Epithelial cell of umbilical artery (primary cell): ENCODE measurements around the gene CHAF1A. TPM values are rescaled to one million over a fixed set of nuclear protein-coding genes. Genes with fewer than 3 reads are reported as not detected.

ENCODE experiments used
- total RNA-seq: library from RNA; depleted of rRNA; stranded (reverse); fragments of >200 nt; gene quantifications from 2 replicates; pipeline ENCODE4 v1.2.3, GENCODE V29; 2014

The CHAF1A gene, protein sequence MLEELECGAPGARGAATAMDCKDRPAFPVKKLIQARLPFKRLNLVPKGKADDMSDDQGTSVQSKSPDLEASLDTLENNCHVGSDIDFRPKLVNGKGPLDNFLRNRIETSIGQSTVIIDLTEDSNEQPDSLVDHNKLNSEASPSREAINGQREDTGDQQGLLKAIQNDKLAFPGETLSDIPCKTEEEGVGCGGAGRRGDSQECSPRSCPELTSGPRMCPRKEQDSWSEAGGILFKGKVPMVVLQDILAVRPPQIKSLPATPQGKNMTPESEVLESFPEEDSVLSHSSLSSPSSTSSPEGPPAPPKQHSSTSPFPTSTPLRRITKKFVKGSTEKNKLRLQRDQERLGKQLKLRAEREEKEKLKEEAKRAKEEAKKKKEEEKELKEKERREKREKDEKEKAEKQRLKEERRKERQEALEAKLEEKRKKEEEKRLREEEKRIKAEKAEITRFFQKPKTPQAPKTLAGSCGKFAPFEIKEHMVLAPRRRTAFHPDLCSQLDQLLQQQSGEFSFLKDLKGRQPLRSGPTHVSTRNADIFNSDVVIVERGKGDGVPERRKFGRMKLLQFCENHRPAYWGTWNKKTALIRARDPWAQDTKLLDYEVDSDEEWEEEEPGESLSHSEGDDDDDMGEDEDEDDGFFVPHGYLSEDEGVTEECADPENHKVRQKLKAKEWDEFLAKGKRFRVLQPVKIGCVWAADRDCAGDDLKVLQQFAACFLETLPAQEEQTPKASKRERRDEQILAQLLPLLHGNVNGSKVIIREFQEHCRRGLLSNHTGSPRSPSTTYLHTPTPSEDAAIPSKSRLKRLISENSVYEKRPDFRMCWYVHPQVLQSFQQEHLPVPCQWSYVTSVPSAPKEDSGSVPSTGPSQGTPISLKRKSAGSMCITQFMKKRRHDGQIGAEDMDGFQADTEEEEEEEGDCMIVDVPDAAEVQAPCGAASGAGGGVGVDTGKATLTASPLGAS
- 11.7 and 20.4 TPM in 2 replicates for total RNA-seq

DNA sequence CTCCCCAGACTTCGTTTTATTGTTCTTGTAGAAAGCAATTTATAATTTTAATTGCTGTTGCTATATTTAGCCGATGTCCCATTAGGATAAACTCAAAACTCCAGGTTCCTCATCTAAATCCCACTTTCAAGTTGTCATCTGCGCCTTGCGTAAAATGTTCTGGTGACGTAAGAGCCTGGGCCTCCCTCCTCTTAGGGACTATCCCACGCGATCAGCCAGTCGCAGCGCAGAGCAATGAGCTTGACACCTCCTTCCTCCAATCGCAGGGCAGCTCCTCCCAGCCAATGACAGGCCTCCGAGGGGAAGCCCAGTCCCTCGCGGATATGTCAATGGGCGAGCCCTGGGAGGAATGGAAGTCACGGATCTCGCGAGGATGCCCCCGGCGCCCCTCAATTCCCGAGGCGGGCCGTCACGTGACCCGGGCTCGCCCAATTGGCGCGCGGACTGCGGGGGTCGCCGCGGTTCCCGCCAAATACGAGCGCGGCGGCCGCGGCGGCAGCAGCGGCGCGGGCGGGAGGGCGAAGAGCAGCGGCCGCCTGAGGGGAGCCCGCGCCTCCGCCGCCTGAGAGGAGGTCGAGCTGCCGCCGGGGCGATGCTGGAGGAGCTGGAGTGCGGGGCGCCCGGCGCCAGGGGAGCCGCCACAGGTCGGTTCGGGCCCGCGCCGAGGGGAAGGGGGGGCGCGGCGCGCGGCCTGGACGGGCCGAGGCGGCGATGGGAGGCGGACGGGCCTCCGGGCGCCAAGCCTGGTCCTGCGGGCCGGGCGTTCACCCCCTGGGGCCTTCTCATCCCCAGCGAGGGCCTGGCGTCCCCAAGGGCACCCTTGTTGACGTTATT lies at the start of gene CHAF1A:
CHAF1A (plus strand) TSS at position 470 of the 834 bp plus-strand sequence; CDS start at position 593, 123 bp downstream.

DNA sequence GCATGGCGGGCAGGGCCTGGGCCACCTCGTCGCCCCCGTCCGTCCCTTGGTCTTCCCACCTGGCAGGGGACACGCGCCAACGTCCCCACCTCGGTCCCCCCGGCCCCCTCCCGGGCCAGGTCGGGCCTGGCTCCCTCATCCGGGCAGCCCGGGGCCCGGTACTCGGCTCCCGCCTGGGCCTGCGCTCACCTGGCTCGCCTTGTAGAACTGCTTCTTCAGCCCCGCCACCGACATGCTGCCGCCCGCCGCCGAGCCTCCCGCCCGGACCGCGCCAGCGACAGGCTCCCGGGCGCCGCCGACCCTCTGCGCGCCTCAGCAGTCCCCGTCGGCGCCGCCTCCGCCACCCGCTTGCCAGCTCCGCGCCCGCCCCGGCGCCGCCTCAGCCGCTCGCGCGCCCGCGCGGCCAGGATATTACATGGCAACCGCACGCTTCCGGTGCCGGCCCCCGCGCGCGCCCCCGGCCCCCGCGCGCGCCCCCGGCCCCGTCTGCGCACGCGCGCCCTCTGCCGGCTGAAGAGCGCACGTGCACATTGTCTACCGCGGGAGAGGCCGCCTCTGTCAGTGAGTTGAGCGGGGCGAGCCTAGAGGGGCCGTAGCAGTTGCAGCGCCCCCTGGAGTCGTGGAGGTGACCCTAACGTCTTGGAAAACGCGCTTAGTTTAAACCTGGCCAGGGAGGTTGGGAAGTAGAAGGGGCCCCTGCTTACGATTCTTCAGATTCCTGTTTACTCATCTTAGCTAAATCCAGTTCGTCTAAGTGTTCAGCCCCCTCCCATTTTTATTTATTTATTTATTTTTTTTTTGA lies 2.1 kb upstream of the CHAF1A start, which contains the start of gene SH3GL1:
SH3GL1 (minus strand) TSS at position 413 of the 802 bp plus-strand sequence; CDS start at position 234, 179 bp downstream.

GRCh38 chr19:4457654-4458395 lies 55.4 kb downstream of the CHAF1A start, which contains the start of gene UBXN6:
TSS of gene UBXN6 (minus strand) at chr19:4457794. CDS start at chr19:4457697, 97 bp downstream.

GRCh38 chr19:4472174-4472974 lies 69.9 kb downstream of the CHAF1A start, which contains the start of gene HDGFL2:
TSS of gene HDGFL2 (plus strand) at chr19:4472297. CDS start at chr19:4472351, 54 bp downstream.

Other genes starting within 250 kb of the CHAF1A start
- not detected in 2 replicates for gene CREB3L3, start 249.0 kb upstream of the CHAF1A start, total RNA-seq
- 12.7 and 13.7 TPM in 2 replicates for gene SIRT6, start 220.1 kb upstream of the CHAF1A start, total RNA-seq
- gene ANKRD24, start 220.0 kb upstream of the CHAF1A start, total RNA-seq: 0.30 and 0.32 TPM in 2 replicates
- gene EBI3, start 173.1 kb upstream of the CHAF1A start, total RNA-seq: 0.32 and 0.46 TPM in 2 replicates
- 21.4 and 26.0 TPM in 2 replicates for gene YJU2, start 155.6 kb upstream of the CHAF1A start, total RNA-seq
- gene SHD, start 123.4 kb upstream of the CHAF1A start, total RNA-seq: not detected in 2 replicates
- gene TMIGD2, start 100.3 kb upstream of the CHAF1A start, total RNA-seq: not detected in 2 replicates
- gene FSD1, start 98.0 kb upstream of the CHAF1A start, total RNA-seq: 32.5 and 34.1 TPM in 2 replicates
- gene STAP2, start 63.8 kb upstream of the CHAF1A start, total RNA-seq: 10.1 and 12.8 TPM in 2 replicates
- gene MPND, start 59.1 kb upstream of the CHAF1A start, total RNA-seq: 5.6 and 8.8 TPM in 2 replicates
- gene SH3GL1, start 2.1 kb upstream of the CHAF1A start, total RNA-seq: 24.7 and 27.2 TPM in 2 replicates
- 63.8 and 67.9 TPM in 2 replicates for gene UBXN6, start 55.2 kb downstream of the CHAF1A start, total RNA-seq
- 53.9 and 75.8 TPM in 2 replicates for gene HDGFL2, start 69.7 kb downstream of the CHAF1A start, total RNA-seq
- gene PLIN4, start 115.8 kb downstream of the CHAF1A start, total RNA-seq: under 0.01 TPM in 1 of 2 replicates, not detected in the other
- 1.4 TPM in 1 of 2 replicates, not detected in the other for gene PLIN5, start 132.6 kb downstream of the CHAF1A start, total RNA-seq
- under 0.01 and 0.30 TPM in 2 replicates for gene LRG1, start 137.4 kb downstream of the CHAF1A start, total RNA-seq
- gene SEMA6B, start 157.0 kb downstream of the CHAF1A start, total RNA-seq: 70.5 and 71.8 TPM in 2 replicates
- gene TNFAIP8L1, start 236.9 kb downstream of the CHAF1A start, total RNA-seq: 17.2 and 26.9 TPM in 2 replicates